Measurements from ENCODE around the gene MAPK11.
"Not testable (repeated sequence)": the region's sequence is repeated elsewhere in the genome, so short reads cannot be mapped to it uniquely, and the experiment has no call there.

MAPK11 gene

GRCh38 chr22:50275181-50276055, 5.2 kb upstream of the MAPK11 start:
- TF ChIP-seq CTCF (IDR thresholded peaks at IDR 0.05; ENCODE audit: borderline replicate concordance, insufficient read depth, low read depth, low read length) = no peak
- no peak overlapping the region for H3K4me3 ChIP-seq (ENCODE audit: low read depth, low read length)

- no peak for TF ChIP-seq CTCF (IDR thresholded peaks at IDR 0.05; ENCODE audit: borderline replicate concordance, insufficient read depth, low read depth, low read length)
- no peak overlapping the region for H3K4me3 ChIP-seq (ENCODE audit: low read depth, low read length)
These were observed 4.6 kb upstream of the MAPK11 start for GRCh38 chr22:50274771-50275170.

- peak; percentile 36; the same call in 1 of the 2 replicates for TF ChIP-seq CTCF (IDR thresholded peaks at IDR 0.05; ENCODE audit: borderline replicate concordance, insufficient read depth, low read depth, low read length)
- no peak overlapping the region for H3K4me3 ChIP-seq (ENCODE audit: low read depth, low read length)
These were observed 4.1 kb upstream of the MAPK11 start for GRCh38 chr22:50274311-50274710.

GRCh38 chr22:50273781-50274180, 3.6 kb upstream of the MAPK11 start:
- H3K4me3 ChIP-seq (ENCODE audit: low read depth, low read length) = not testable (repeated sequence)

GRCh38 chr22:50273352-50273751, 3.2 kb upstream of the MAPK11 start:
- H3K4me3 ChIP-seq (ENCODE audit: low read depth, low read length) = not testable (repeated sequence)

GRCh38 chr22:50272044-50272802, 2.0 kb upstream of the MAPK11 start:
- no peak for TF ChIP-seq CTCF (IDR thresholded peaks at IDR 0.05; ENCODE audit: borderline replicate concordance, insufficient read depth, low read depth, low read length)
- no peak overlapping the region for H3K4me3 ChIP-seq (ENCODE audit: low read depth, low read length)

GRCh38 chr22:50271519-50271970, 1.4 kb upstream of the MAPK11 start:
- H3K4me3 ChIP-seq (ENCODE audit: low read depth, low read length) = peak overlapping the region; percentile 35
- peak; percentile 29; the same call in 1 of the 2 replicates for TF ChIP-seq CTCF (IDR thresholded peaks at IDR 0.05; ENCODE audit: borderline replicate concordance, insufficient read depth, low read depth, low read length)

Data from GM12875 (cell line).